Measurements from ENCODE around the gene C16orf54. TPM values are rescaled to one million over a fixed set of nuclear protein-coding genes. Genes with fewer than 3 reads are reported as not detected.
"Not testable (repeated sequence)": the region's sequence is repeated elsewhere in the genome, so short reads cannot be mapped to it uniquely, and the experiment has no call there.

The C16orf54 gene
- total RNA-seq, 1 experiment from 2014 or later: 0.15 TPM

- Histone ChIP-seq H2AFZ (ENCODE audit: low read depth, low read length, poor library complexity, severe bottlenecking) (no peak overlapping the region), H3K9me2 (ENCODE audit: insufficient read depth) (no peaks in the 10 kb centered on the region; the same call in 1 of the 2 replicates), H3K9ac (ENCODE audit: low read length) (no peak overlapping the region), H3K4me1 (ENCODE audit: control insufficient read depth in 1 of 2, insufficient read depth in 2 of 2, low read length in 2 of 2) (peaks cover 2 to 16% of the 10 kb centered on the region in 2 experiments; a peak in 2 of 4 replicates), H3K79me2 (ENCODE audit: insufficient read depth, low read length) (no peaks in the 10 kb centered on the region), H3K36me3 (ENCODE audit: control insufficient read depth in 1 of 2, insufficient read depth in 2 of 2, low read length in 2 of 2) (no peaks in the 10 kb centered on the region), H3K27ac (ENCODE audit: low read depth, low read length) (no peak overlapping the region), H3K4me2 (ENCODE audit: low read length) (no peak overlapping the region), H4K20me1 (ENCODE audit: insufficient read depth) (no peaks in the 10 kb centered on the region), H3K27me3 (ENCODE audit: insufficient read depth, low read length) (no peaks in the 10 kb centered on the region), H3K4me3 (replicated peaks in 1 of 2; ENCODE audit: low read depth in 1 of 2, low read length in 2 of 2) (no peak overlapping the region), H3K9me3 (ENCODE audit: control insufficient read depth in 1 of 2, insufficient read depth in 1 of 2, low read depth in 1 of 2, low read length in 2 of 2) (no peaks in the 10 kb centered on the region)
- no peak for DNase-seq (ENCODE audit: low read depth, low spot score)
- TF ChIP-seq POLR2A (IDR thresholded peaks at IDR 0.05; ENCODE audit: borderline replicate concordance, extremely low read depth, insufficient read depth, insufficient read length) (no peak), CTCF (IDR thresholded peaks at IDR 0.05 in 2 of 3, conservative IDR thresholded peaks at IDR 0.05 in 1 of 3; ENCODE audit: borderline replicate concordance in 1 of 3, insufficient read depth in 1 of 3, low read depth in 2 of 3, low read length in 2 of 3) (peak in 2 of 3 experiments; percentile 21 to 38; a peak in 3 of 6 replicates), JUND (IDR thresholded peaks at IDR 0.05) (no peak), TCF7L2 (IDR thresholded peaks at IDR 0.05; ENCODE audit: borderline replicate concordance, extremely low read depth, insufficient read depth, insufficient read length) (no peak), ZNF274 (IDR thresholded peaks at IDR 0.05; ENCODE audit: low read depth, low read length) (no peak)
- peak; percentile 60 for ATAC-seq
- no TSS peak for BruUV-seq (replicated peaks)
- ChIA-PET POLR2A (no interaction called here), RAD21 (ENCODE audit: low non-redundant PET in 1 of 2, low total read pairs in 2 of 2, uncharacterized antibody in 2 of 2, unreplicated experiment in 2 of 2) (no interaction called here), CTCF (interaction anchor here (0.8 to 1.0 kb wide), 2 partner anchors 28 to 84 kb away, joined by 3 to 4 read pairs; no protein-coding TSS in a partner anchor)
- intact Hi-C loops (cut with micrococcal nuclease): no loop called here
These were observed 39.2 kb upstream of the C16orf54 start for GRCh38 chr16:29784901-29785500.

GRCh38 chr16:29784157-29784556 lies 38.4 kb upstream of the C16orf54 start:
- H3K4me2 ChIP-seq (ENCODE audit: low read length): no peak overlapping the region
- ChIA-PET RAD21 (ENCODE audit: low non-redundant PET in 1 of 2, low total read pairs in 2 of 2, uncharacterized antibody in 2 of 2, unreplicated experiment in 2 of 2) (no interaction called here), POLR2A (no interaction called here), CTCF (interaction anchor here (1.0 kb wide), 1 partner anchor 27 kb away, joined by 3 read pairs; no protein-coding TSS in a partner anchor)
- TF ChIP-seq POLR2A (IDR thresholded peaks at IDR 0.05; ENCODE audit: borderline replicate concordance, extremely low read depth, insufficient read depth, insufficient read length) (no peak), CEBPB (IDR thresholded peaks at IDR 0.05; ENCODE audit: low read depth) (no peak)
- ATAC-seq (no peak), DNase-seq (ENCODE audit: low read depth, low spot score) (no peak)
- H3K4me3 ChIP-seq (replicated peaks in 1 of 2; ENCODE audit: low read depth in 1 of 2, low read length in 2 of 2): no peak overlapping the region
- no peak overlapping the region for H3K27ac ChIP-seq (ENCODE audit: low read depth, low read length)
- intact Hi-C loops (cut with micrococcal nuclease): no loop called here
- no peaks in the 10 kb centered on the region; the same call in 1 of the 2 replicates for H3K9me2 ChIP-seq (ENCODE audit: insufficient read depth)
- H2AFZ ChIP-seq (ENCODE audit: low read depth, low read length, poor library complexity, severe bottlenecking): no peak overlapping the region
- no peaks in the 10 kb centered on the region for H3K27me3 ChIP-seq (ENCODE audit: insufficient read depth, low read length)
- BruUV-seq (replicated peaks): no TSS peak
- no peak overlapping the region for H3K9ac ChIP-seq (ENCODE audit: low read length)
- no peaks in the 10 kb centered on the region for H3K36me3 ChIP-seq (ENCODE audit: control insufficient read depth in 1 of 2, insufficient read depth in 2 of 2, low read length in 2 of 2)
- H3K79me2 ChIP-seq (ENCODE audit: insufficient read depth, low read length): no peaks in the 10 kb centered on the region
- H3K4me1 ChIP-seq (ENCODE audit: control insufficient read depth in 1 of 2, insufficient read depth in 2 of 2, low read length in 2 of 2): peaks cover 0 to 16% of the 10 kb centered on the region in 2 experiments; a peak in 2 of 4 replicates
- no peaks in the 10 kb centered on the region for H4K20me1 ChIP-seq (ENCODE audit: insufficient read depth)
- H3K9me3 ChIP-seq (ENCODE audit: control insufficient read depth in 1 of 2, insufficient read depth in 1 of 2, low read depth in 1 of 2, low read length in 2 of 2): no peaks in the 10 kb centered on the region

GRCh38 chr16:29783094-29783953 lies 37.5 kb upstream of the C16orf54 start:
- H2AFZ ChIP-seq (ENCODE audit: low read depth, low read length, poor library complexity, severe bottlenecking); H3K4me3 ChIP-seq (replicated peaks in 1 of 2; ENCODE audit: low read depth in 1 of 2, low read length in 2 of 2); DNase-seq (ENCODE audit: low read depth, low spot score); POLR2A ChIA-PET; H3K9me3 ChIP-seq (ENCODE audit: control insufficient read depth in 1 of 2, insufficient read depth in 1 of 2, low read depth in 1 of 2, low read length in 2 of 2); H3K9ac ChIP-seq (ENCODE audit: low read length); H3K9me2 ChIP-seq (ENCODE audit: insufficient read depth); H4K20me1 ChIP-seq (ENCODE audit: insufficient read depth); ATAC-seq; H3K27ac ChIP-seq (ENCODE audit: low read depth, low read length); RAD21 ChIA-PET (ENCODE audit: low non-redundant PET in 1 of 2, low total read pairs in 2 of 2, uncharacterized antibody in 2 of 2, unreplicated experiment in 2 of 2); CTCF ChIA-PET; BruUV-seq (replicated peaks); H3K36me3 ChIP-seq (ENCODE audit: control insufficient read depth in 1 of 2, insufficient read depth in 2 of 2, low read length in 2 of 2); H3K27me3 ChIP-seq (ENCODE audit: insufficient read depth, low read length); intact Hi-C loops (cut with micrococcal nuclease); H3K79me2 ChIP-seq (ENCODE audit: insufficient read depth, low read length); H3K4me2 ChIP-seq (ENCODE audit: low read length): not testable (repeated sequence)
- H3K4me1 ChIP-seq (ENCODE audit: control insufficient read depth in 1 of 2, insufficient read depth in 2 of 2, low read length in 2 of 2): peaks cover 0 to 18% of the 10 kb centered on the region in 2 experiments; a peak in 2 of 4 replicates
